ENCODE measurements around the gene DYNLT5. TPM values are rescaled to one million over a fixed set of nuclear protein-coding genes. Genes with fewer than 3 reads are reported as not detected.
A peak's percentile ranks its signal among the peaks of the same experiment; 100 is the strongest.
"Not testable (repeated sequence)": the region's sequence is repeated elsewhere in the genome, so short reads cannot be mapped to it uniquely, and the experiment has no call there.

The DYNLT5 gene
- 0.20 TPM for polyA plus RNA-seq (2013, experiment 1 of 2; ENCODE audit: insufficient read length)
- not detected for polyA plus RNA-seq (2013, experiment 2 of 2; ENCODE audit: insufficient read length)

GRCh38 chr1:66752000-66752592 is at the start of gene DYNLT5:
Gene DYNLT5, plus strand, starts transcription at chr1:66752459. Its CDS starts 2,200 bp downstream, at chr1:66754659.
- DNase-seq = peak; percentile 33

- DNase-seq = no peak
These were observed 47.9 kb upstream of the DYNLT5 start for GRCh38 chr1:66704177-66704875.

GRCh38 chr1:66705110-66705509 is 47.1 kb upstream of the DYNLT5 start:
- peak; percentile 91 for DNase-seq

GRCh38 chr1:66711420-66711819 is 40.8 kb upstream of the DYNLT5 start:
- DNase-seq = peak; percentile 42

GRCh38 chr1:66712839-66713238 is 39.4 kb upstream of the DYNLT5 start:
- no peak for DNase-seq

GRCh38 chr1:66723985-66724384 is 28.3 kb upstream of the DYNLT5 start:
- DNase-seq = peak; percentile 56

- DNase-seq = peak; percentile 74
These were observed 26.2 kb upstream of the DYNLT5 start for GRCh38 chr1:66725885-66726665.

- DNase-seq = peak; percentile 63
These were observed 24.2 kb upstream of the DYNLT5 start for GRCh38 chr1:66728021-66728420.

GRCh38 chr1:66728716-66729115 is 23.5 kb upstream of the DYNLT5 start:
- DNase-seq = not testable (repeated sequence)

- no peak for DNase-seq
These were observed 23.1 kb upstream of the DYNLT5 start for GRCh38 chr1:66729119-66729518.

- no peak for DNase-seq
These were observed 22.7 kb upstream of the DYNLT5 start for GRCh38 chr1:66729523-66729922.

GRCh38 chr1:66730462-66730861 is 21.8 kb upstream of the DYNLT5 start:
- no peak for DNase-seq

GRCh38 chr1:66731170-66731865 is 20.9 kb upstream of the DYNLT5 start:
- DNase-seq = no peak

- DNase-seq = peak; percentile 39
These were observed 19.7 kb upstream of the DYNLT5 start for GRCh38 chr1:66732407-66733166.

GRCh38 chr1:66733348-66734017 is 18.8 kb upstream of the DYNLT5 start:
- DNase-seq = peak; percentile 44

GRCh38 chr1:66734531-66734930 is 17.7 kb upstream of the DYNLT5 start:
- not testable (repeated sequence) for DNase-seq

- no peak for DNase-seq
These were observed 14.4 kb upstream of the DYNLT5 start for GRCh38 chr1:66737836-66738235.

GRCh38 chr1:66739401-66740157 is 12.7 kb upstream of the DYNLT5 start:
- no peak for DNase-seq

GRCh38 chr1:66745451-66745850 is 6.8 kb upstream of the DYNLT5 start:
- DNase-seq = no peak

GRCh38 chr1:66747501-66747900 is 4.8 kb upstream of the DYNLT5 start:
- peak; percentile 70 for DNase-seq

- DNase-seq = no peak
These were observed 1.7 kb upstream of the DYNLT5 start for GRCh38 chr1:66750577-66750976.

Measured in fibroblast of skin of back (primary cell).